Activated CD8-positive, alpha-beta memory T cell treated with anti-CD3 and anti-CD28 coated beads for 48 hours (primary cell): ENCODE data around the gene EIF5AL1.
"Not testable (repeated sequence)": the region's sequence is repeated elsewhere in the genome, so short reads cannot be mapped to it uniquely, and the experiment has no call there.

Source experiments
- DNase-seq, 3 experiments: peaks; one replicate each; pipeline ENCODE4 v3.0.0-alpha.2; 2020; ENCODE audit warnings: low read depth in 2 of 3, low spot score in 2 of 3

The EIF5AL1 gene

GRCh38 chr10:79509306-79509933, 2.9 kb upstream of the EIF5AL1 start:
- DNase-seq: not testable (repeated sequence)

DNA sequence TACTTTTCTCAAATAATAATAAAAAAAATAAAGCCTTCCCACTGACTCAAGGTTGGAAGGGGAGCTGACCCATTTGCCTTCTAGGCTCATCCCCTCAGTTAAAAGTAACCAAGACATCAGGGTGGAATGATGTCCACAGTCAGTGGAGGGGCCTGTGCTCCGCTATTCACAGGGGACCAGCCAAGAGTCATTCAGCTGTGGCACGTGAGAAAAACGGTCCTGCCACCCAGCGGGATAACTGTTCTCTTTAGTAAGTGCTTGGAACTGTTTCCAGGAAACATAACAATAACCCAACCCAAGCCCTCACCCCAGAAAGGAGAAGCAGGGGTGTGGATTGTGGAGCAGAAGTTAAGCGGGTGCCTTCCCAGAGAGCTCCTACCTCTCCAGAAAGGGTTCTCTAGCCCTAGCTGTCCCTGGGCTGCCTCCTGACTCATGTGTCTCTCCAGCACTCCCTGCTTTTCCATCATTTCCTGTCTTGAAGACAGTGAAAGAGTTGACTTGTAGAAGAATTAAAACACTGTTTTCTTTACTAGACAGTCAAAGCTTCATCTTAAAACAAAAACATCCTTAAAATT, 2.3 kb upstream of the EIF5AL1 start:
- not testable (repeated sequence) for DNase-seq

DNA sequence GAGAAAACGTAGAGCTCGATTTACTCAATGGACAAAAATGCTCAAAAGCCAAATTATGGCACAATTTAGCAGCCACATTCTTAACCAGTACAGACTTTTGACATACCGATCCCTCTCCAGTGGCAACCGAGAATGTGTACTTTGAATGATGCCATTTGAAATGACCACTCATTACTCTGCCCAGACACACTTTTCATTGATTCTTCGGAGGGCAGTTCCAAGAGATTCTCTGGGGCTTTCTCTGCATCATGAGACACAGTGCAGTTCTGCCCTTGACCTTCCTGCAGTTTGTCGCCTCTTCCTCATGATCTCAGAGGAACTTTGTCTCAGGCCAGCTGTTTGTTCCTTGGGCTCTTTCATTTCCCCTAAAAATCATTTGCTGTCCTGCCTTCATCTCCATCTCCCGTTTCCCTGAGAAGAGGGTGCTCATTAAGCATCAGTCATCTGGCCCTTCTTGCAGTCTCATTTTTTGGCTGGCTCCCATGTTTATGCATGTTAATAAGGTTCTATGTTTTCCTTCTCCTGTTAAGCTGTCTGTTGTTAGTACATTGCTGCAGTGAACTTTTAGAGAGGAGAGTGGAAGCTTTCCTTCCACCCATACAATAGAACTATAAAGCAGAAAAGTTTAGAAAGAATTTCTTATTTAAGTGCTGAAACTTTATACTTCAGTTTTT, 4.3 kb downstream of the EIF5AL1 start:
- DNase-seq: not testable (repeated sequence)

DNA sequence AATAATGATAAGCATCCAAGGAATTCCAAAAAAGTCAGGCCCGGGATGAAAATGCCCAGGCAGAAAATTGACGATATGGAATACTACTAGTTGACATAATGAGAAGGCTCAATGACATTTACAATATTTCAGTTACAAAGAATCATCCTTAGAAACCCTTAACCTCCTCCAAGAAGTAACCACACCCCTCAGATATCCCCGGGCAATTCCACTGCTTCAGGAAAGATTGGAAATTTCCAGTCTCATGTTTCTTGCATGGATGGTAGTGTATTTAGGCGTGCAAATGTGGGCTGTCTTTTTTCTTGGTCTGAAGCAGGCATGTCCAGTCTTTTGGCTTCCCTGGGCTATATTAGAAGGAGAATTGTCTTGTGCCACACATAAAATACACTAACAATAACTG, 5.2 kb downstream of the EIF5AL1 start:
- not testable (repeated sequence) for DNase-seq

DNA sequence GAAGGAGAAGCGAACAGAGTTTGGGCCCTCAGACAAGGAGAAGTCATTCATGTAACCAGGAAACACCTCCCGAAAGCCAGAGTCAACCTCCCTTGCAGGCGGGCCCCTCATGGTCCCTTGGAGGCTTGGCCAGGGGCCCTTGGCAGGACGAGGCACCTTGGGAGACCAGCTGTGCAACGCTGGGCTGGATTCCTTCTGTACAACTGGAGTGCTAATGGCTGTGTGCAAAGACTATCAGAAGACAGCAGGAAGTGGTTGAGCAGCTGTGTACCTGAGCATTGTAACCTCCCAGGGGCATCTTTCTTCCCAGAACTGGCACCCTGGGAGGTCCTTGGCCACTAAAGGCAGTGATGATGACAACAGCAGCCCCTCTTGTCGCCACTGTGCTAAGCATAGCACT, 9.4 kb downstream of the EIF5AL1 start:
- not testable (repeated sequence) for DNase-seq

DNA sequence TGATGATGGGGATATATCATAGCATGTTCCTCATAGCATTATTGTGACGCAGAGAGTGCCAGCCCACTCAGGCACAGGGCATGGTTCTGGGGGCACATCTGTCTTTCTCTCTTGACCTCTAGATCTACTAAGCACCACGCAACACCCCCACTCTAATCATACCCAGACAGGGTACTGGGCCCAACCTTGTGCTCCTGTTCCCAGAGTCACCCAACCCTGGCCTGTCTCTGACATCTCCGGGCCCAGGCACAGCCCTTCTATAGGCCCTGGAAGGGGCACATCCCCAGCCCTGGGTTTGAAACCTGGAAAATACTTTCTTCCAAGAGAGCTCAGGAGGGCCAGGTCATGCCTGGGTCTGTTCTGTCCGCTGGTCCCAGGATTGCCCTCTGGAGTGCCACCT, 10.1 kb downstream of the EIF5AL1 start:
- not testable (repeated sequence) for DNase-seq

DNA sequence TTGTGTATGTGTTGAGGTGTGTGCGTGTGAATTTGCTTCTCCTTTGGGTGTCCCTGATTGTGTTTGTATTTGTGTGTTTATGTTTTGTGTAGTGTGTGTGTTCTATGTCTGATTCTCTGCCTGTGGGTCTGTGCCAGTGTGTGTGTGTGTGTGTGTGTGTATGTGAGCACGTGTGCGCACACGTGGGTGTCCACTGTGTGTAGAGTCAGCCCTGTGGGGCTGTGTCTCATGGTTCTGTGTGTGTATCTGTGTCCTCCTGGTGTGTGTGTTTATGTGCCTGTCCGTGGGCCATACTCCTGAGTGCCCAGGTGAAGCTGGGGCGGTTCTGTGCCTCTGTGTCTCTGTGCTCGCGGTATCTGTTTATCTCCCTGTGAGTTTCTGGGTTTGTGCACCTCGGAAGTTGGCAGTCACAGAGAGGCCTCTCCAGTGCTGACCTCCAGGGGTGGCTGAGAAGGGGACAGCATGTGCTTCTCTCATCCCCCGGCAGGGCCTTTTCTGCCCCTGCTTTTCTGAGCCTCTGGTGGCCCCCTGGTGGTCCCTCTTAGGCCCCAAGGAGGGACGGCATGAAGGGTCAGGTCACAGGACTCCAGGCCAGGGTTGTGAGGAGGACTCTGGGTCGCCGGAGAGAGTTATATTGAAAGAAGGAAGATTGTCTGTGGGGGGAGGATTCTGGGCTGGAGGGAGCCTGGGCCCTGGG, 11.0 kb downstream of the EIF5AL1 start:
- not testable (repeated sequence) for DNase-seq

DNA sequence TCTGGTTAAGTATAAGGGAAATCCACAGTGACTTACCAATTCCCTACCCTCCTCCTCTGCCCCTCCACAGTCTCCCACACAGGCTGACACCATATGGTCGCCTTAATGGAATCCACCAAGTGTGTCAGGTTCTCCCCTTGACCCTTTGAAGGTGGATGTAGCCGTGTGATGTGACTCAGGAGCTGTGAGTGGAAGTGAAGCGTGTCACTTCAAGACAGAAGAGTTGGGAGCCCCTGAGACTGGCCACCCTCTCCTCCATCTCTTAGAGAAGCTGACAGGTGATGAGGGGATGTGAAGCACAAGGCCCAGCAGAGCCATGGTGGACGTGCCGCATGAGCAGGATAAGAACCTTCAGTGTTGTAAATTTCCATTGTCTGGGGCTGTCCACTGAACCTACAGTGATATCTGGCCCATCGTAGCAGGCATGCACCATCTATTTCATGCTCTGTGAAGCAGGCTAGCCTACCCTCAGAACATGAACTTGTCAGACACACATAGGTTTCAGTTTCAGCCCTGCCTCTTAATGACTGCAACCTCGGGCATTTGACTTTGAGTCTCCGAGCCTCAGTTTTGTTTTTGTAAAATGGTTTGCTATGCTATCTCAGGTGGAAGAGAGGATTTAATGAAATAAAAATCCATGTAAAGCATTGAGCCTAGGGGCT, 12.8 kb downstream of the EIF5AL1 start:
- DNase-seq: not testable (repeated sequence)

DNA sequence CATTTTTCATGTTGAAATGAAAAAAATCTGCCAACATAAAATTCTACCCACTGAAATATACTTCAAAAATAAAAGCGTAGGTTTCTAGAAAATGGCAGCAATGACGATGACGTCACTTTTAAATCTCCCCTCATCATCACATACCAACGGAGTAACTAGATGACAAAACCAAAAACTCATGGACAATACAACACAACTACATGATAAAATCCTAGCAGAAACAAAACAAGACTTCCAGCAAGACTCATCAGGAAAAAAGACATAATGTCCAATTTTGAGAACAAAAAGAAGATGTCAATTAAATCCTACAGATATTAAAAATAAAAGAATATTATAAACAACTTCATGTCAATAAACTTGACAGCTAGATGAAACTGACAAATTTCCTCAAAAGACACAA, 15.9 kb downstream of the EIF5AL1 start:
- not testable (repeated sequence) for DNase-seq

DNA sequence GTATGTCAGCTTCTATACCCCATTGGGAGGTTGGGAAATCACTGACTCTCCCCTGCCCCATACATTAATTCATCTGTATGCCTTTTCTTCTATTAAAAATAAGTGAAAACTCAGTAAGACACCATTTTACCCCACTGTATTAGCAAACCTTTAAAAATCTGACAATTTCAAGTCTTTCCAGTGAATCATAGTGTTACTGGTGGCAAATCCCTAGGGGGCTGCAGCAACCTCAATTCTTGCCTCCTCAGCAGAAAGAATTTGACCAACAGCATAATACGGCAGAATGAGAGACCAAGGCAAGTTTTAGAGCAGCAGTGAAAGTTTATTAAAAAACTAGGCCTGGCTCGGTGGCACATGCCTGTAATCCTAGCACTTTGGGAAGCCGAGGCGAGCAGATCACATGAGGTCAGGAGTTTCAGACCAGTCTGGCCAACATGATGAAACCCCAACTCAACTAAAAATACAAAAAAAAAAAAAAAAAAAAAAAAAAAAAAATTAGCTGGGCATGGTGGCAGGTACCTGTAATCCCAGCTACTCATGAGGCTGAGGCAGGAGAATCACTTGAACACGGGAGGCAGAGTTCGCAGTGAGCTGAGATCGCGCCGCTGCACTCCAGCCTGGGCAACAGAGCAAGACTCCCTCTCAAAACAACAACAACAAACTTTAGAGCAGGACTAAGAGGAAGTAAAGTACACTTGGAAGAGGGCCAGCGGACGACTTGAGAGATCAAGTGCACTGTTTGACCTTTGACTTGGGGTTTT, 21.0 kb downstream of the EIF5AL1 start:
- DNase-seq: not testable (repeated sequence)

GRCh38 chr10:79533903-79534175, 21.5 kb downstream of the EIF5AL1 start:
- DNase-seq: not testable (repeated sequence)

GRCh38 chr10:79538311-79538710, 26.0 kb downstream of the EIF5AL1 start:
- not testable (repeated sequence) for DNase-seq

- DNase-seq: not testable (repeated sequence)
Observed at GRCh38 chr10:79540930-79541329, 28.6 kb downstream of the EIF5AL1 start.

DNA sequence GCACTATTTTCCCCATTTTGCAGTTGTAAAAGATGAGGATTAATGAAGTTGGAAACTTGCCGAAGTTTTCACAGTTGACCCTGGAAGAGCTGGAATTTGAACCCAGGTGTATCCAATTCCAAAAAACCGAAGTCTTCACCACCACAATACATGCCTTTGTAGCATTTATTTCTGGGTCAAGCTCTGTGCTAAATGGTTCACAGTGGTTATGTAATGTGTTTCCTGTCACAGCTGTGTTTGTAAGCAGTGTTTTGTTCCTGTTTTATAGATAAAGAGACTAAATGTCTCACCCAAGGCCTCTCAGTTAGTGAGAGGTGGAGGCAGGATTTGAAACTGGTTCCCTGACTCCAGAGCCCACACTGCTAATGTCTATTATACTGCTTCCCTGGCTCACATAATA, 30.3 kb downstream of the EIF5AL1 start:
- DNase-seq: no peak

DNA sequence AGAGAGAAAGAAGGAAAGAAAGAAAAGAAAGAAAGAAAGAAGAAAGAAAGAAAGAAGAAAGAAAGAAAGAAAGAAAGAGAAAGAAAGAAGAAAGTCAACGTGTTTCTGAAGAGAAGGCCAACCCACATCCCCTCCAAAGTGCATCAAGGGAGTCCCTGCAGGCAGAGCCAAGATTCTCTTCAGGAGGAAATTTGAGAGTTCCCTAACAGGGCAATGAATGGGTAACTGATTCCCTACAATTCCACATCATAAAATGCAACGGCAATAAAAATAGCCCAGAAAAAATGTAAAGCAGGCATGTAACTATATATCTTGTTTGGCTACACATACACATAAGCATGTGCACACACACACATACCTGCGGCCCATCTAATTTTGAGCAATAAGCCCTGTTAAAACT, 32.1 kb downstream of the EIF5AL1 start:
- DNase-seq: not testable (repeated sequence)

- not testable (repeated sequence) for DNase-seq
Observed at GRCh38 chr10:79544926-79545659, 32.8 kb downstream of the EIF5AL1 start.

DNA sequence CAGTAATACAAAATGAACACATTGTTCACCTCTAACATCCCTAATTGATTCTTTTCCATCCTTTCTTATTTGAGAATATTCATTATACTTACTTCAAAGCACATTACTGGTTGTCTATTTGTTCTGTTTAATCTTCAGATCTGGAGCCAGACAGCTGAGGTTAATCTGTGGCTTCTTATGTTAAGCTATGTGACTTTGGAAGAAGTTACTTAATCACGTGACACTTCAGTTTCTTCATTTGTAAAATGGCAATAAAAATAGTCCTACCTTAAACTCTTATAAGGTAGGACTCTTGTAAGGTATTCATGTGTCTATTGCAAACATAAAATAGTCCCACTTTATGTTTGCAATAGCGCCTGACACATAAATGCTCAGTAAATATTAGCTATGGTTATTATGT, 34.8 kb downstream of the EIF5AL1 start:
- DNase-seq: not testable (repeated sequence)

GRCh38 chr10:79547973-79548372, 35.6 kb downstream of the EIF5AL1 start:
- DNase-seq: no peak

GRCh38 chr10:79552143-79552542, 39.8 kb downstream of the EIF5AL1 start:
- no peak for DNase-seq
